Measurements from ENCODE around the gene DMWD.
A peak's percentile ranks its signal among the peaks of the same experiment; 100 is the strongest.

The DMWD gene

DNA sequence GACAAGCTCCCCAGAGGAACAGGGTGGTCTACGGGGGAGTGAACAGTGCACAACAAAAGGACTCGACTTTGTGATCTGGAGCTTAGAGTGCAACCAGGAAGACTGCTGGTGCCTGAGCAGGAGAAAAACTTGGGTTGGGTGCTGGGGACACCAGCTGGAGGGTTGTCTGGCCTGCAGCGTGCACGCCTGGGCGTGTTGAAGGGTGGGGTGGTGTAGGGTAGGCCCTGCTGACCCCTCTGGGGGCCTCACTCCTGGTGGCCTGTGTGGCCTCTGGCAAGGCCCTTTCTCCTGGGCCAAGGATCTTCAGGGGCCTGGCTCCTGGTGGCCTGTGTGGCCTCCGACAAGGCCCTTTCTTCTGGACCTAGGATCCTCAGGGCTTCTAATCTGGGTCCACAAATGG, 27.1 kb upstream of the DMWD start:
- no peaks in the 10 kb centered on the region for H3F3A ChIP-seq (ENCODE audit: control insufficient read depth, insufficient read depth)
- H3K4me2 ChIP-seq (ENCODE audit: low read length): no peak overlapping the region
- H3K79me2 ChIP-seq (ENCODE audit: control insufficient read depth, low read length): no peaks in the 10 kb centered on the region
- peaks cover 60% of the 10 kb centered on the region for H3K36me3 ChIP-seq (ENCODE audit: control insufficient read depth, low read length)
- no peak overlapping the region for H3K4me3 ChIP-seq (ENCODE audit: low read length)
- no peaks in the 10 kb centered on the region for H3K9me3 ChIP-seq (ENCODE audit: control insufficient read depth, insufficient read depth, low read length)
- no peaks in the 10 kb centered on the region for H3K9me2 ChIP-seq (replicated peaks; ENCODE audit: control insufficient read depth, low read length)
- no peaks in the 10 kb centered on the region for H3K27me3 ChIP-seq (ENCODE audit: control insufficient read depth, low read length)
- TF ChIP-seq, protein P1, sequence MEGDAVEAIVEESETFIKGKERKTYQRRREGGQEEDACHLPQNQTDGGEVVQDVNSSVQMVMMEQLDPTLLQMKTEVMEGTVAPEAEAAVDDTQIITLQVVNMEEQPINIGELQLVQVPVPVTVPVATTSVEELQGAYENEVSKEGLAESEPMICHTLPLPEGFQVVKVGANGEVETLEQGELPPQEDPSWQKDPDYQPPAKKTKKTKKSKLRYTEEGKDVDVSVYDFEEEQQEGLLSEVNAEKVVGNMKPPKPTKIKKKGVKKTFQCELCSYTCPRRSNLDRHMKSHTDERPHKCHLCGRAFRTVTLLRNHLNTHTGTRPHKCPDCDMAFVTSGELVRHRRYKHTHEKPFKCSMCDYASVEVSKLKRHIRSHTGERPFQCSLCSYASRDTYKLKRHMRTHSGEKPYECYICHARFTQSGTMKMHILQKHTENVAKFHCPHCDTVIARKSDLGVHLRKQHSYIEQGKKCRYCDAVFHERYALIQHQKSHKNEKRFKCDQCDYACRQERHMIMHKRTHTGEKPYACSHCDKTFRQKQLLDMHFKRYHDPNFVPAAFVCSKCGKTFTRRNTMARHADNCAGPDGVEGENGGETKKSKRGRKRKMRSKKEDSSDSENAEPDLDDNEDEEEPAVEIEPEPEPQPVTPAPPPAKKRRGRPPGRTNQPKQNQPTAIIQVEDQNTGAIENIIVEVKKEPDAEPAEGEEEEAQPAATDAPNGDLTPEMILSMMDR (IDR thresholded peaks at IDR 0.05; ENCODE audit: low read depth, low read length, poor library complexity, severe bottlenecking): no peak
- no peak for TF ChIP-seq EZH2phosphoT487 (IDR thresholded peaks at IDR 0.05; ENCODE audit: borderline replicate concordance, low read length)
- H3K4me1 ChIP-seq (ENCODE audit: control insufficient read depth, low read length): peaks cover 11% of the 10 kb centered on the region
- H4K20me1 ChIP-seq (ENCODE audit: control insufficient read depth, insufficient read depth, low read depth, low read length): peaks cover 5% of the 10 kb centered on the region; the same call in 1 of the 2 replicates
- H3K27ac ChIP-seq (ENCODE audit: low read depth, low read length): no peak overlapping the region

DNA sequence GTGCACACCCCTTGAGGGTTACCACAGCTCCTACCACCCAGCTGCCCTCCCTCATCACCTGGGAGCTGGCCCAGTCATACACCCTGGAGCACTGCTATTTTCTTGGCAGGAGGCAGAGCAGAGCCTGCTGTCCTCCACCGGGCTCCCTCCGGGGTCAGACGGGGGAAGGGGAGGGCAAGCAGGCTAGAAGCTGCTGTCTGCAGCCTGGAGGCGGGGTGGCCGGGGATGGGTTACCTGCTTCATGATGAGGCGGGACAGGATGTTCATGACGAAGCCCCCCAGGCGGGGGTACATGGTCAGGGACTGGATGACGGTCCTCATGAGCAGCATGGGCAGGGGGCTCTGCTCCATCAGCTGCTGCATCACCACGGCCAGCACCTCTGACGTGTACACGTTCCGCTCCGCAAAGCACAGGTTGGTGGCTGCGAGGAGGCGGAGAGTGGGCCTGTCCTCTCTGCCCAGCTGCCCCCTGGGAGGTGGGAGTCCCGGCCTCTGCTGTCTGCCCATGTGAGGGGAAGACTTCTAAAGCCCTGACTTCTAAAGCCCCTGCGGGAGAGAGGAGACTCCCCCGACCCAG, 25.2 kb upstream of the DMWD start:
- no peak overlapping the region for H3K4me3 ChIP-seq (ENCODE audit: low read length)
- no peaks in the 10 kb centered on the region for H3K9me3 ChIP-seq (ENCODE audit: control insufficient read depth, insufficient read depth, low read length)
- H3K79me2 ChIP-seq (ENCODE audit: control insufficient read depth, low read length): no peaks in the 10 kb centered on the region
- peaks cover 11% of the 10 kb centered on the region for H3K4me1 ChIP-seq (ENCODE audit: control insufficient read depth, low read length)
- peaks cover 5% of the 10 kb centered on the region; the same call in 1 of the 2 replicates for H4K20me1 ChIP-seq (ENCODE audit: control insufficient read depth, insufficient read depth, low read depth, low read length)
- peaks cover 49% of the 10 kb centered on the region for H3K36me3 ChIP-seq (ENCODE audit: control insufficient read depth, low read length)
- H3K27me3 ChIP-seq (ENCODE audit: control insufficient read depth, low read length): no peaks in the 10 kb centered on the region
- H3K4me2 ChIP-seq (ENCODE audit: low read length): no peak overlapping the region
- no peaks in the 10 kb centered on the region for H3F3A ChIP-seq (ENCODE audit: control insufficient read depth, insufficient read depth)
- H3K9me2 ChIP-seq (replicated peaks; ENCODE audit: control insufficient read depth, low read length): no peaks in the 10 kb centered on the region
- no peak overlapping the region for H3K27ac ChIP-seq (ENCODE audit: low read depth, low read length)
- TF ChIP-seq EZH2phosphoT487 (IDR thresholded peaks at IDR 0.05; ENCODE audit: borderline replicate concordance, low read length): no peak
- TF ChIP-seq, protein P1 (IDR thresholded peaks at IDR 0.05; ENCODE audit: low read depth, low read length, poor library complexity, severe bottlenecking): no peak

DNA sequence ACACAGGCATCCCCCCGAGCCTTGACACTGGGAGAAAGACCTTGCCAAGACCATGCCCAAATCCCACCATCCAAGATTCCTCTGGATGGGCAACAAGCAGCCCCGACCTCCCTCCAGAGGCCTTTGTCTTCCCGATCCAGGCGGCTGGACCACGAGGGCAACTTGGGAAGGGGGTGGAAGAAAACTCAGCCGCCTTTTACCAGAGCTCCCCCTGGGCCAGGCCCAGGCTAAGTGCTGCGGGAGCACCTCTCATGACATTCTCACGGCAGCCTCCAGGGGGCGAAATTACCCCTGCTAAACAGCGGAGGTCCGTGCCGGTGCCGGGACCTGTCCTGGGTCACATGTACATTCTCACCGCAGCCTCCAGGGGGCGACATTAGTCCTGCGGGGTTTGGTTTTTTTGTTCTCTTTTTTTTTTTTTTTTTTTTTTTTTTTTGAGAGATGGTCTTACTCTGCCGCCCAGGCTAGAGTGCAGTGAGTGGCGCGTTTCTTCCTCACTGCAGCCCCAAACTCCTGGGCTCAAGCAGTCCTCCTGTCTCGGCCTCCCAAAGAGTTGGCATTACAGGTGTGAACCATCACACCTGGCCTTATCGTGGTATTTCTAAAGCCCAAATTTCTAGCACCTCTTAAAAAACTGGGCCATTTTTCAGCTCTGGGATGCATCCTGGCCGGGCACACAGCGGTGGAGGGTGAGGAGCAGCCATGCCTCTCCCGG, 24.5 kb upstream of the DMWD start:
- Histone ChIP-seq H3K9me2 (replicated peaks; ENCODE audit: control insufficient read depth, low read length) (no peaks in the 10 kb centered on the region), H3F3A (ENCODE audit: control insufficient read depth, insufficient read depth) (no peaks in the 10 kb centered on the region), H3K79me2 (ENCODE audit: control insufficient read depth, low read length) (no peaks in the 10 kb centered on the region), H3K36me3 (ENCODE audit: control insufficient read depth, low read length) (peaks cover 43% of the 10 kb centered on the region), H3K4me1 (ENCODE audit: control insufficient read depth, low read length) (peaks cover 11% of the 10 kb centered on the region), H3K27me3 (ENCODE audit: control insufficient read depth, low read length) (no peaks in the 10 kb centered on the region), H3K4me2 (ENCODE audit: low read length) (no peak overlapping the region), H3K27ac (ENCODE audit: low read depth, low read length) (no peak overlapping the region), H3K9me3 (ENCODE audit: control insufficient read depth, insufficient read depth, low read length) (no peaks in the 10 kb centered on the region), H4K20me1 (ENCODE audit: control insufficient read depth, insufficient read depth, low read depth, low read length) (peaks cover 5% of the 10 kb centered on the region; the same call in 1 of the 2 replicates), H3K4me3 (ENCODE audit: low read length) (no peak overlapping the region)
- TF ChIP-seq EZH2phosphoT487 (IDR thresholded peaks at IDR 0.05; ENCODE audit: borderline replicate concordance, low read length): no peak
- TF ChIP-seq, protein P1 (IDR thresholded peaks at IDR 0.05; ENCODE audit: low read depth, low read length, poor library complexity, severe bottlenecking): peak; percentile 99
